Measurements from ENCODE around the gene FCER1G. TPM values are rescaled to one million over a fixed set of nuclear protein-coding genes. Genes with fewer than 3 reads are reported as not detected.

The FCER1G gene
- total and polyA plus RNA-seq, 2 donors (not counting 3 experiments of a cell fraction or from before 2014, with no cell fraction given): 1.1 to 1.6 TPM

DNA sequence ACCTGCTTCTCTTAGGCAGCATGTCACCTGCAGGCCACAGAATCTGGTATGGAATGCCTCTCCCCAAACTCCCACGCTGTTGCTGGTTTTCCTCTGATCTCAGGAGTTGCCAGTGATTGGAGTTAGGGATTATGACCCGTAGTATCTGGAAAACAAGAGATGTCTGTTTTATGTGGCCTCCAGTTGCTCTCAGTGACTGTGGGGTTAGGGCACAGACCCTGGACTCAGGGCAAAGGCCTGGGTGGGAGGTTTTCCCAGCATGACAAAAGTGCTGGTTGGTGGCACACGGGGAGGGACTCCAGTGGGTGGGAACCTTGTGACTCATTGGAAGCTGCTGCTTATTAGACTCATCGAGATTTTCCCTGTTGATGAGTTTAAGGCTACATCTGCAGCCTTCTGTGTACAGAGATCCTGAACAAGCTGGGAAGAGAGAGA lies 23.0 kb downstream of the FCER1G start, which contains the start of gene NR1I3:
TSS of gene NR1I3 (minus strand) at position 165 of the 435 bp plus-strand sequence. CDS start 1,638 bp downstream, outside the sequence.
- no peaks in the 10 kb centered on the region for H3K79me2 ChIP-seq (ENCODE audit: control insufficient read depth, insufficient read depth, low read length)
- H4K20me1 ChIP-seq (replicated peaks; ENCODE audit: control insufficient read depth, extremely low read depth, insufficient read depth, low read length): no peaks in the 10 kb centered on the region
- DNase-seq (ENCODE audit: low read depth, low spot score) (no peak), FAIRE-seq (peak; percentile 93)
- ChIA-PET POLR2A (no interaction called here), CTCF (interaction anchor here (0.6 to 1.8 kb wide), 4 partner anchors 11 to 144 kb away, joined by 3 to 12 read pairs (median 6); partner anchors contain the start of gene TOMM40L)
- H3K4me2 ChIP-seq (ENCODE audit: insufficient read depth, low read length): no peak within 1 kb of the TSS
- TF ChIP-seq POLR2A (IDR thresholded peaks at IDR 0.05; ENCODE audit: low read depth, low read length) (no peak), POLR2AphosphoS5 (IDR thresholded peaks at IDR 0.05; ENCODE audit: insufficient read depth, low read depth, low read length) (no peak), GATA2 (IDR thresholded peaks at IDR 0.05; ENCODE audit: insufficient read depth, insufficient read length, low read depth, low read length) (no peak), JUN (IDR thresholded peaks at IDR 0.05; ENCODE audit: borderline replicate concordance, insufficient read depth, insufficient read length, low read depth) (no peak), EZH2 (IDR thresholded peaks at IDR 0.05; ENCODE audit: borderline replicate concordance, low read depth, low read length, severe bottlenecking) (no peak)
- TF ChIP-seq, protein P1, sequence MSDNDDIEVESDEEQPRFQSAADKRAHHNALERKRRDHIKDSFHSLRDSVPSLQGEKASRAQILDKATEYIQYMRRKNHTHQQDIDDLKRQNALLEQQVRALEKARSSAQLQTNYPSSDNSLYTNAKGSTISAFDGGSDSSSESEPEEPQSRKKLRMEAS (IDR thresholded peaks at IDR 0.05; ENCODE audit: insufficient read depth, insufficient read length): no peak
- TF ChIP-seq, protein P2, sequence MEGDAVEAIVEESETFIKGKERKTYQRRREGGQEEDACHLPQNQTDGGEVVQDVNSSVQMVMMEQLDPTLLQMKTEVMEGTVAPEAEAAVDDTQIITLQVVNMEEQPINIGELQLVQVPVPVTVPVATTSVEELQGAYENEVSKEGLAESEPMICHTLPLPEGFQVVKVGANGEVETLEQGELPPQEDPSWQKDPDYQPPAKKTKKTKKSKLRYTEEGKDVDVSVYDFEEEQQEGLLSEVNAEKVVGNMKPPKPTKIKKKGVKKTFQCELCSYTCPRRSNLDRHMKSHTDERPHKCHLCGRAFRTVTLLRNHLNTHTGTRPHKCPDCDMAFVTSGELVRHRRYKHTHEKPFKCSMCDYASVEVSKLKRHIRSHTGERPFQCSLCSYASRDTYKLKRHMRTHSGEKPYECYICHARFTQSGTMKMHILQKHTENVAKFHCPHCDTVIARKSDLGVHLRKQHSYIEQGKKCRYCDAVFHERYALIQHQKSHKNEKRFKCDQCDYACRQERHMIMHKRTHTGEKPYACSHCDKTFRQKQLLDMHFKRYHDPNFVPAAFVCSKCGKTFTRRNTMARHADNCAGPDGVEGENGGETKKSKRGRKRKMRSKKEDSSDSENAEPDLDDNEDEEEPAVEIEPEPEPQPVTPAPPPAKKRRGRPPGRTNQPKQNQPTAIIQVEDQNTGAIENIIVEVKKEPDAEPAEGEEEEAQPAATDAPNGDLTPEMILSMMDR (IDR thresholded peaks at IDR 0.05; ENCODE audit: extremely low read depth in 1 of 2, insufficient read depth in 1 of 2, low read depth in 1 of 2, low read length in 2 of 2): no peak
- no peaks in the 10 kb centered on the region for H3K4me1 ChIP-seq (ENCODE audit: control insufficient read depth, extremely low read depth, insufficient read depth, low read length)
- H3K36me3 ChIP-seq (ENCODE audit: control insufficient read depth in 2 of 2, extremely low read depth in 1 of 2, insufficient read depth in 2 of 2, low read length in 2 of 2): no peaks in the 10 kb centered on the region
- no TSS peak for BruUV-seq (replicated peaks)
- dilution Hi-C loops (cut with MboI; ENCODE audit: extremely low pct_ligation_motif_present, low sequenced_read_pairs): no loop called here
- no peak within 1 kb of the TSS for H3K27ac ChIP-seq (ENCODE audit: insufficient read depth, low read depth, low read length)
- intact Hi-C loops (cut with micrococcal nuclease): no loop called here
- no peak within 1 kb of the TSS for H3K9ac ChIP-seq (replicated peaks; ENCODE audit: extremely low read depth, insufficient read depth, low read length)
- H3K27me3 ChIP-seq (ENCODE audit: control insufficient read depth in 2 of 2, insufficient read depth in 2 of 2, low read length in 2 of 2): peaks cover 3 to 6% of the 10 kb centered on the region in 2 experiments
- no peak within 1 kb of the TSS for H3K4me3 ChIP-seq (replicated peaks in 1 of 3; ENCODE audit: insufficient read depth in 1 of 3, low read depth in 1 of 3, low read length in 3 of 3)
- H3K9me1 ChIP-seq (replicated peaks; ENCODE audit: control insufficient read depth, extremely low read depth, insufficient read depth, low read length): no peaks in the 10 kb centered on the region
- H2AFZ ChIP-seq (ENCODE audit: low read depth, low read length): no peak within 1 kb of the TSS
- H3K9me3 ChIP-seq (replicated peaks; ENCODE audit: control insufficient read depth, insufficient read depth, low read length): no peaks in the 10 kb centered on the region

Data from endothelial cell of umbilical vein (primary cell).